ENCODE results near the gene CCBE1. TPM values are rescaled to one million over a fixed set of nuclear protein-coding genes. Genes with fewer than 3 reads are reported as not detected.

CCBE1 gene
- total RNA-seq, 1 donor from 2014 or later: 4.1 TPM

DNA sequence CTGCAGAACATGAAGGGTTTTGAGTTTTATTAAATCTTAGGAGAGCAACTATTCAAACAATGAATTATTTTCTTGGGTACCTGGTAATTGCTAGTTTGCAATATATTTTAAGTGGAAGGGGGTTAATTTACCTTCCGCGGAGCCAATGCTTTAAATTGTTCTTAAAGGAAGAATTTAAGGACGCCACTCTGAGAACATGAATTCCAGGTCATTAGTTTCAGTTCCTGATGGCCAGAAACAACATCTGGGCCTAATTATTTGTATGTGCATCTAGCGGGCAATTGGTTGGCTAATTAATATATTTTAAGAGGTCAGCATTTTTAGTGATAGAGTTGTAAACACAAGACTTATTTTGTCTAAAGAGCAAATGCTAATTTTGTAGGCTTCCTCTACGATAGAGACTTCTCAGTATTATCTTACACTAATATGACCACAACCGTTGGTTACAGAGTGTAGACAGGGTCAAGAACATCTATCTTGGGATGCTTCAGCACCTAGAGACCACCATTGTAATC lies 40.8 kb downstream of the CCBE1 start:
- no peaks in the 10 kb centered on the region for H3K79me2 ChIP-seq (ENCODE audit: insufficient read depth, low read length)
- H3K27me3 Mint-ChIP-seq (ENCODE audit: low read depth, unreplicated experiment): no peaks in the 10 kb centered on the region
- no peaks in the 10 kb centered on the region for H4K20me1 ChIP-seq (ENCODE audit: insufficient read depth, low read length)
- H2AFZ ChIP-seq (ENCODE audit: low read depth, low read length): no peak overlapping the region
- no peak for FAIRE-seq
- no peaks in the 10 kb centered on the region for H3K4me1 ChIP-seq (ENCODE audit: insufficient read depth, low read length)
- no peaks in the 10 kb centered on the region for H3K9me3 Mint-ChIP-seq (ENCODE audit: unreplicated experiment)
- no peaks in the 10 kb centered on the region for H3K36me3 ChIP-seq (ENCODE audit: insufficient read depth, low read length)
- no peak overlapping the region for H3K4me2 ChIP-seq (ENCODE audit: low read length)
- TF ChIP-seq, protein P1, sequence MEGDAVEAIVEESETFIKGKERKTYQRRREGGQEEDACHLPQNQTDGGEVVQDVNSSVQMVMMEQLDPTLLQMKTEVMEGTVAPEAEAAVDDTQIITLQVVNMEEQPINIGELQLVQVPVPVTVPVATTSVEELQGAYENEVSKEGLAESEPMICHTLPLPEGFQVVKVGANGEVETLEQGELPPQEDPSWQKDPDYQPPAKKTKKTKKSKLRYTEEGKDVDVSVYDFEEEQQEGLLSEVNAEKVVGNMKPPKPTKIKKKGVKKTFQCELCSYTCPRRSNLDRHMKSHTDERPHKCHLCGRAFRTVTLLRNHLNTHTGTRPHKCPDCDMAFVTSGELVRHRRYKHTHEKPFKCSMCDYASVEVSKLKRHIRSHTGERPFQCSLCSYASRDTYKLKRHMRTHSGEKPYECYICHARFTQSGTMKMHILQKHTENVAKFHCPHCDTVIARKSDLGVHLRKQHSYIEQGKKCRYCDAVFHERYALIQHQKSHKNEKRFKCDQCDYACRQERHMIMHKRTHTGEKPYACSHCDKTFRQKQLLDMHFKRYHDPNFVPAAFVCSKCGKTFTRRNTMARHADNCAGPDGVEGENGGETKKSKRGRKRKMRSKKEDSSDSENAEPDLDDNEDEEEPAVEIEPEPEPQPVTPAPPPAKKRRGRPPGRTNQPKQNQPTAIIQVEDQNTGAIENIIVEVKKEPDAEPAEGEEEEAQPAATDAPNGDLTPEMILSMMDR (IDR thresholded peaks at IDR 0.05; ENCODE audit: insufficient read depth, low read depth, low read length): no peak
- TF ChIP-seq EZH2 (IDR thresholded peaks at IDR 0.05; ENCODE audit: insufficient read depth, low read length): no peak
- H3K4me1 Mint-ChIP-seq (ENCODE audit: low read depth, unreplicated experiment): peaks cover 4% of the 10 kb centered on the region
- H3K27ac Mint-ChIP-seq (ENCODE audit: unreplicated experiment): no peak overlapping the region
- no peak overlapping the region for H3K4me3 ChIP-seq (ENCODE audit: insufficient read depth, low read depth, low read length)
- no peak for DNase-seq (ENCODE audit: low read depth)
- no peaks in the 10 kb centered on the region for H3K9me3 ChIP-seq (ENCODE audit: insufficient read depth, low read depth, low read length)
- H3K9ac ChIP-seq (ENCODE audit: low read length): no peak overlapping the region
- H3K4me3 Mint-ChIP-seq (ENCODE audit: unreplicated experiment): no peak overlapping the region
- no peaks in the 10 kb centered on the region for H3K27me3 ChIP-seq (ENCODE audit: insufficient read depth, low read length)
- H3K36me3 Mint-ChIP-seq (ENCODE audit: low read depth, unreplicated experiment): no peaks in the 10 kb centered on the region
- H3K27ac ChIP-seq (ENCODE audit: low read depth, low read length): no peak overlapping the region

DNA sequence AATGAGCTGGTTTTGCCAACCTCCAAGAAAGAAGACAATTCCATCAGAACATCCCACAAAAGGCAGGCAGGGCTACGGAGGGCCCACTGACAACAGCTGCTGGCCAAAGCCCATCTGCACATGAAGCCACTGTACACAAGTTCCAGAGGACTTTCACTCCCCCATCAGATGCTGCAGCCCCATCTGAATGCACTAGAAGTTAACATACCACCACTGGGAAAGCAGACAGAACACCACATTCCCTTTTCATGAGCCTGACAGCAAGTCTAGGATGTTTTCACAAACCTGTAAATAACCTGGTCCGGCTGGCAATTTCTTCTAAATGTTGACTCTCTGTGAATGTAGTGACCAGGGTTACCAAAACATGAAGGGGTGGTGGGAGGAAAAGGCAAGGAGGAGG lies 41.5 kb downstream of the CCBE1 start:
- no peak overlapping the region for H3K4me3 ChIP-seq (ENCODE audit: insufficient read depth, low read depth, low read length)
- H3K27ac ChIP-seq (ENCODE audit: low read depth, low read length): no peak overlapping the region
- H3K4me1 Mint-ChIP-seq (ENCODE audit: low read depth, unreplicated experiment): peaks cover 8% of the 10 kb centered on the region
- H3K9me3 Mint-ChIP-seq (ENCODE audit: unreplicated experiment): no peaks in the 10 kb centered on the region
- H3K36me3 ChIP-seq (ENCODE audit: insufficient read depth, low read length): no peaks in the 10 kb centered on the region
- H2AFZ ChIP-seq (ENCODE audit: low read depth, low read length): no peak overlapping the region
- no peaks in the 10 kb centered on the region for H3K4me1 ChIP-seq (ENCODE audit: insufficient read depth, low read length)
- H3K79me2 ChIP-seq (ENCODE audit: insufficient read depth, low read length): no peaks in the 10 kb centered on the region
- TF ChIP-seq, protein P1 (IDR thresholded peaks at IDR 0.05; ENCODE audit: insufficient read depth, low read depth, low read length): no peak
- TF ChIP-seq EZH2 (IDR thresholded peaks at IDR 0.05; ENCODE audit: insufficient read depth, low read length): no peak
- no peaks in the 10 kb centered on the region for H4K20me1 ChIP-seq (ENCODE audit: insufficient read depth, low read length)
- no peak overlapping the region for H3K9ac ChIP-seq (ENCODE audit: low read length)
- FAIRE-seq: no peak
- no peak overlapping the region for H3K27ac Mint-ChIP-seq (ENCODE audit: unreplicated experiment)
- DNase-seq (ENCODE audit: low read depth): no peak
- no peaks in the 10 kb centered on the region for H3K36me3 Mint-ChIP-seq (ENCODE audit: low read depth, unreplicated experiment)
- no peaks in the 10 kb centered on the region for H3K27me3 ChIP-seq (ENCODE audit: insufficient read depth, low read length)
- no peak overlapping the region for H3K4me2 ChIP-seq (ENCODE audit: low read length)
- peaks cover 3% of the 10 kb centered on the region for H3K27me3 Mint-ChIP-seq (ENCODE audit: low read depth, unreplicated experiment)
- no peak overlapping the region for H3K4me3 Mint-ChIP-seq (ENCODE audit: unreplicated experiment)
- H3K9me3 ChIP-seq (ENCODE audit: insufficient read depth, low read depth, low read length): no peaks in the 10 kb centered on the region

DNA sequence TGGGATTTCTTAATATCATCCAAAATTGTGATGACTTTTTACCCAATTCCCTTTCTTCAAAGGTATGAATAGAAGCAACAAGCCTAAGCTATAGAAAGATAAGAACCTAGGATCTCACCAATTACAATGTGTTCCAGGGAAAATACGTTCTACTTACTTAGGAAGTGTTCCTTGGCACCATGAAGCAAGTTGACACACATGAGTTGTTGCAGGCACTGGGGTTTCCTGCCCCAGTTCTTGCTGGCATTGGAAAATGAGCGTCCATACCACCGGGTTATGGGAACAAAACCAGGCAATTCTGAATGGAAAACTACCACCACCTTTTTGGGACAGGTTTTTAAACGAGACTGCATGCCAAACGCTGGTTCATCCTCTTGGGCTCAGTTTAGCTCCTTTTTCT lies 46.2 kb downstream of the CCBE1 start:
- Histone ChIP-seq H2AFZ (ENCODE audit: low read depth, low read length) (no peak overlapping the region), H3K9me3 (ENCODE audit: insufficient read depth, low read depth, low read length) (no peaks in the 10 kb centered on the region), H3K27ac (ENCODE audit: low read depth, low read length) (no peak overlapping the region), H4K20me1 (ENCODE audit: insufficient read depth, low read length) (peaks cover 3% of the 10 kb centered on the region), H3K27me3 (ENCODE audit: insufficient read depth, low read length) (no peaks in the 10 kb centered on the region), H3K9ac (ENCODE audit: low read length) (no peak overlapping the region), H3K79me2 (ENCODE audit: insufficient read depth, low read length) (no peaks in the 10 kb centered on the region), H3K36me3 (ENCODE audit: insufficient read depth, low read length) (no peaks in the 10 kb centered on the region), H3K4me1 (ENCODE audit: insufficient read depth, low read length) (no peaks in the 10 kb centered on the region), H3K4me2 (ENCODE audit: low read length) (no peak overlapping the region), H3K4me3 (ENCODE audit: insufficient read depth, low read depth, low read length) (no peak overlapping the region)
- H3K9me3 Mint-ChIP-seq (ENCODE audit: unreplicated experiment): no peaks in the 10 kb centered on the region
- H3K4me3 Mint-ChIP-seq (ENCODE audit: unreplicated experiment): no peak overlapping the region
- H3K4me1 Mint-ChIP-seq (ENCODE audit: low read depth, unreplicated experiment): peaks cover 30% of the 10 kb centered on the region
- TF ChIP-seq, protein P1 (IDR thresholded peaks at IDR 0.05; ENCODE audit: insufficient read depth, low read depth, low read length): no peak
- no peak for TF ChIP-seq EZH2 (IDR thresholded peaks at IDR 0.05; ENCODE audit: insufficient read depth, low read length)
- H3K27me3 Mint-ChIP-seq (ENCODE audit: low read depth, unreplicated experiment): peaks cover 6% of the 10 kb centered on the region
- no peak overlapping the region for H3K27ac Mint-ChIP-seq (ENCODE audit: unreplicated experiment)
- DNase-seq (ENCODE audit: low read depth): no peak
- H3K36me3 Mint-ChIP-seq (ENCODE audit: low read depth, unreplicated experiment): no peaks in the 10 kb centered on the region
- no peak for FAIRE-seq
